Heart left ventricle (tissue), 16 donors: ENCODE measurements around the gene RASD2. TPM values are rescaled to one million over a fixed set of nuclear protein-coding genes. Genes with fewer than 3 reads are reported as not detected.

Source experiments
- ATAC-seq, 4 donors: fragments of 200-7000 bp; cut with Tn5 transposase; one replicate each; pipeline ENCODE4 v1.9.1; 2020 to 2022; ENCODE audit warnings: moderate library complexity in 4 of 4, mild to moderate bottlenecking in 3 of 4, moderate number of reproducible peaks in 1 of 4
- DNase-seq, 5 donors: peaks; one replicate each; pipeline ENCODE4 v3.0.0-alpha.2; 2020
- H3K27ac ChIP-seq, 12 donors: fragments of 200-600 bp; sonication (generic) in 4 of 12; one replicate each; pipeline versions ENCODE4 v1.5.0 to v1.8.0; 2016 to 2022; ENCODE audit warnings: mild to moderate bottlenecking in 2 of 12
- H3K27me3 ChIP-seq, 9 donors: fragments of 200-600 bp; sonication (generic) in 2 of 9; one replicate each; pipeline versions ENCODE4 v1.5.1 to v1.8.0; 2016 to 2022; ENCODE audit warnings: mild to moderate bottlenecking in 3 of 9
- H3K36me3 ChIP-seq, 9 donors: fragments of 200-600 bp; sonication (generic) in 2 of 9; one replicate each; pipeline versions ENCODE4 v1.5.0 to v1.8.0; 2018 to 2022; ENCODE audit warnings: mild to moderate bottlenecking in 2 of 9
- H3K4me1 ChIP-seq, 12 donors: fragments of 200-600 bp; sonication (generic) in 4 of 12; one replicate each; pipeline versions ENCODE4 v1.5.0 to v1.8.0; 2016 to 2022; ENCODE audit warnings: mild to moderate bottlenecking in 3 of 12
- H3K4me3 ChIP-seq, 12 donors: fragments of 200-600 bp; sonication (generic) in 4 of 12; one replicate each; pipeline versions ENCODE4 v1.5.0 to v1.8.0; 2017 to 2022; ENCODE audit warnings: mild to moderate bottlenecking in 9 of 12, moderate library complexity in 4 of 12
- H3K9me3 ChIP-seq, 12 donors: fragments of 200-600 bp; sonication (generic) in 4 of 12; one replicate each; pipeline versions ENCODE4 v1.5.0 to v1.8.0; 2016 to 2022; ENCODE audit warnings: mild to moderate bottlenecking in 1 of 12
- POLR2A ChIP-seq, 2 donors: fragments of 450-650 bp; IDR thresholded peaks; one replicate each; pipeline ENCODE4 v1.6.1; 2017; ENCODE audit warnings: antibody characterized with exemption in 2 of 2, mild to moderate bottlenecking in 2 of 2, moderate library complexity in 2 of 2
- WGBS, 4 donors: extraction: QIAGEN DNeasy Blood & Tissue Kit in 2 of 4; methylation state at CpG; one replicate each; pipeline versions ENCODE4 v1.1.5 to v1.1.7; 2013 to 2018; 5-methylcytosine and 5-hydroxymethylcytosine counted together
- intact Hi-C, 10 donors: fragments of 100-400 bp; cut with DNase I; formaldehyde crosslinking; loops; one replicate each; pipeline versions ENCODE4 v1.11.1 to v1.14.2; 2022
- polyA plus RNA-seq, 2 donors: library from polyadenylated mRNA; stranded (reverse); fragments of 200-250 nt; gene quantifications; one replicate each; pipeline ENCODE4 v1.2.3, GENCODE V29; 2013
- total RNA-seq, 9 donors: library from RNA; depleted of rRNA in 2 of 9; stranded (reverse); fragments of >200 nt in 2 of 9; fragmentation: NEBNext Ultra II Directional in 3 of 9; extraction: Animal tissue kit (Norgen Biotek cat#: 25700) in 3 of 9; gene quantifications; one replicate each; pipeline versions ENCODE4 v1.1.0 to v1.2.4, GENCODE V29; 2016 to 2023
- TF ChIP-seq, protein P1 (sequence below), 12 donors: fragments of 200-600 bp; sonication (generic) in 4 of 12; IDR thresholded peaks; one replicate each; pipeline versions ENCODE4 v1.5.0 to v1.8.0; 2018 to 2022; ENCODE audit warnings: antibody characterized with exemption in 12 of 12, mild to moderate bottlenecking in 5 of 12
- donor health status: ischemic (EF 13 %, LVEDD 7.1; RV severe dilation, severe dysfunction).
- donor health status: healthy with polysubstance abuse.
- donor health status: DM: no; HTN: yes; CAD: no.
- donor health status: DM: no; HTN: no; CAD: no.
- donor health status: ischemic (EF 25% LVEDD 6.9; RV normal size, moderate dysfunction).
- donor health status: ischemic (EF 25% LVEDD 5.7; RV mildly dilated, moderate dysfunction).
- donor health status: healthy.
- donor health status: DM: yes; HTN: yes; CAD: no.
- donor health status: ischemic (EF 35%, LVEDD 5.7; RV mildly dilated, moderate dysfunction).
- donor health status: nonischemic (EF 11% LVEDD 7.7; RV severe dilation, severe dysfunction).
- donor health status: DM: yes; HTN: yes; CAD: no.
- donor health status: PGD.
- donor health status: ischemic (EF 29% LVEDD 5.4; RV normal size, mild dysfunction).
- donor health status: nonischemic (EF 23%, LVEDD 6.1; RV moderate dilation, normal function).

The RASD2 gene
- total and polyA plus RNA-seq, 11 donors = 1.4 to 10.5 (median 5.0) TPM

DNA sequence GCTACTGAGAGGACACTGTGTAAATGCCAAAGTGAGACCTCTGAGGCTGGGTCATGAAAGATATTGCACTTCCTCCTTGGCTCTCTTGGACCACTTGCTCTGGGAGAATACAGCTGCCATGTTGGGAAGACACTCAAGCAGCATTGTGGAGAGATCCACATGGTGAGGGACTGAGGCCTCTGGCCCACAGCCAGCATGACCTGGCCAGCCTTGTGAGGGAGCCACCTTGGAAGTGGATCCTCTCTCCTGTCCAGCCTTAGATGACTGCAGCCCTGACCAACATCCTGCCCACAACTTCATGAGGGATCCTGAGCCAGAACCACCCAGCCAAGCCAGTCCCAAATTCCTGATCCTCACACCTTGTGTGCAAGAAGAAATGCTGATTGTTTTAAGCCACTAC lies 46.1 kb downstream of the RASD2 start:
- ATAC-seq (no peak), DNase-seq (peak in 1 of 5 donors; percentile 11)
- H3K27me3 ChIP-seq = no peaks in the 10 kb centered on the region
- intact Hi-C loops = loop anchor here in 4 of 10 donors (1.0 to 5.0 kb wide), 4 partner anchors 31 to 234 kb away; partner anchors contain the start of gene MB (in 1 of the 4)
- peaks cover 0 to 61% (median 26%) of the 10 kb centered on the region in 12 donors for H3K4me1 ChIP-seq
- no peak overlapping the region for H3K4me3 ChIP-seq
- TF ChIP-seq, protein P1, sequence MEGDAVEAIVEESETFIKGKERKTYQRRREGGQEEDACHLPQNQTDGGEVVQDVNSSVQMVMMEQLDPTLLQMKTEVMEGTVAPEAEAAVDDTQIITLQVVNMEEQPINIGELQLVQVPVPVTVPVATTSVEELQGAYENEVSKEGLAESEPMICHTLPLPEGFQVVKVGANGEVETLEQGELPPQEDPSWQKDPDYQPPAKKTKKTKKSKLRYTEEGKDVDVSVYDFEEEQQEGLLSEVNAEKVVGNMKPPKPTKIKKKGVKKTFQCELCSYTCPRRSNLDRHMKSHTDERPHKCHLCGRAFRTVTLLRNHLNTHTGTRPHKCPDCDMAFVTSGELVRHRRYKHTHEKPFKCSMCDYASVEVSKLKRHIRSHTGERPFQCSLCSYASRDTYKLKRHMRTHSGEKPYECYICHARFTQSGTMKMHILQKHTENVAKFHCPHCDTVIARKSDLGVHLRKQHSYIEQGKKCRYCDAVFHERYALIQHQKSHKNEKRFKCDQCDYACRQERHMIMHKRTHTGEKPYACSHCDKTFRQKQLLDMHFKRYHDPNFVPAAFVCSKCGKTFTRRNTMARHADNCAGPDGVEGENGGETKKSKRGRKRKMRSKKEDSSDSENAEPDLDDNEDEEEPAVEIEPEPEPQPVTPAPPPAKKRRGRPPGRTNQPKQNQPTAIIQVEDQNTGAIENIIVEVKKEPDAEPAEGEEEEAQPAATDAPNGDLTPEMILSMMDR (IDR thresholded peaks at IDR 0.05) = no peak
- TF ChIP-seq POLR2A (IDR thresholded peaks at IDR 0.05) = no peak
- H3K36me3 ChIP-seq = no peaks in the 10 kb centered on the region
- peak overlapping the region in 4 of 12 donors; percentile 29 to 89 (median 66) for H3K27ac ChIP-seq
- H3K9me3 ChIP-seq = peaks cover 0 to 5% (median 0%) of the 10 kb centered on the region in 12 donors

- H3K4me3 ChIP-seq = no peak overlapping the region
- peaks cover 0 to 5% (median 0%) of the 10 kb centered on the region in 12 donors for H3K9me3 ChIP-seq
- DNase-seq = peak; percentile 90 to 97 (median 91)
- no peaks in the 10 kb centered on the region for H3K27me3 ChIP-seq
- TF ChIP-seq, protein P1 (IDR thresholded peaks at IDR 0.05) = no peak
- TF ChIP-seq POLR2A (IDR thresholded peaks at IDR 0.05) = no peak
- 23 to 51% (median 27%) methylated on average over 3 to 6 of the region's 6 CpGs for WGBS, 4 donors
- intact Hi-C loops = loop anchor here in 4 of 10 donors (1.0 to 5.0 kb wide), 4 partner anchors 30 to 235 kb away; partner anchors contain the start of gene MB (in 1 of the 4)
- ATAC-seq = peak; percentile 84 to 92 (median 88)
- peaks cover 0 to 67% (median 28%) of the 10 kb centered on the region in 12 donors for H3K4me1 ChIP-seq
- H3K36me3 ChIP-seq = no peaks in the 10 kb centered on the region
- H3K27ac ChIP-seq = peak overlapping the region; percentile 62 to 92 (median 84)
Observed at GRCh38 chr22:35587447-35587870, 46.8 kb downstream of the RASD2 start.

GRCh38 chr22:35587896-35588295 lies 47.3 kb downstream of the RASD2 start:
- H3K4me3 ChIP-seq = no peak overlapping the region
- DNase-seq = no peak
- 37 to 61% (median 42%) methylated on average over 4 to 5 of the region's 5 CpGs for WGBS, 4 donors
- no peak for TF ChIP-seq POLR2A (IDR thresholded peaks at IDR 0.05)
- TF ChIP-seq, protein P1 (IDR thresholded peaks at IDR 0.05) = no peak
- peaks cover 0 to 69% (median 28%) of the 10 kb centered on the region in 12 donors for H3K4me1 ChIP-seq
- peak in 1 of 4 donors; percentile 49 for ATAC-seq
- H3K36me3 ChIP-seq = no peaks in the 10 kb centered on the region
- no peaks in the 10 kb centered on the region for H3K27me3 ChIP-seq
- H3K27ac ChIP-seq = peak overlapping the region; percentile 62 to 92 (median 84)
- intact Hi-C loops = loop anchor here in 5 of 10 donors (1.0 to 5.0 kb wide), 5 partner anchors 29 to 236 kb away; partner anchors contain the start of gene MB (in 3 of the 5)
- peaks cover 0 to 5% (median 0%) of the 10 kb centered on the region in 12 donors for H3K9me3 ChIP-seq

DNA sequence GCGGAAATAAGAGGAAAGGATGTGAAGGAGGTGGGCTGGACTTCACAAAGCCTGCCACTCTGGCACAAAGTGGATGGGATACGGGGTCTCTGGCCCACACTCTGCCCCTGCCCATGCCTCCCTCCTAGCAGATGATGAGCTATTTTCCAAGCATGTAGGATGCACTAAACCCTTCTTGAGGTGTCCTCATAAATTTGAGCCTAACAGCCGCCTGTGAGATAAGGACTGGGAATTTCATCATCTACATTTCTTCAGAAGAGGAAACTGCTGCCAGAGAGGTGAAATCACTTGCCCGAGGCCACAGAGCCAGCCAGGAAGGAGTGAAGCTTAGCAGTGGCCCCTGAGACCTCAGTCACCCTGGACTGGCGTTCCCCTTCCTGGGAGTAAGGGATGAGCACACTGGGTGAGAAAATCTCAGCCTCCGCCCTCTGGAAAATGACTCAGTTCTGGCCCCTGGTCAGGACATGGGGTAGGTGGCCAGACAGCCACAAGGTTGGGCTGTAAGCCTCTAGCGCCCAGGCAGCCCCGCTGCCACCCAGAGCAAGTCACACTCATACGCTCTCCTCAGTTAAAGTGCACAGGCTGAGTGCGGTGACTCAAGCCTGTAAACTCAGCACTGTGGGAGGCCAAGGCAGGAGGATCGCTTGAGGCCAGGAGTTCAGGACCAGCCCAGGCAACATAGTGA lies 48.6 kb downstream of the RASD2 start:
- Histone ChIP-seq H3K27me3 (no peaks in the 10 kb centered on the region), H3K27ac (peak overlapping the region in 11 of 12 donors; percentile 68 to 92 (median 84)), H3K9me3 (peaks cover 0 to 5% (median 0%) of the 10 kb centered on the region in 12 donors), H3K4me3 (no peak overlapping the region), H3K4me1 (peaks cover 0 to 71% (median 34%) of the 10 kb centered on the region in 12 donors), H3K36me3 (no peaks in the 10 kb centered on the region)
- peak in 2 of 4 donors; percentile 6 to 8 for ATAC-seq
- TF ChIP-seq, protein P1 (IDR thresholded peaks at IDR 0.05) = no peak
- no peak for TF ChIP-seq POLR2A (IDR thresholded peaks at IDR 0.05)
- DNase-seq = peak in 2 of 5 donors; percentile 56 to 71
- intact Hi-C loops = loop anchor here in 4 of 10 donors (2.0 to 5.0 kb wide), 3 partner anchors 28 to 237 kb away; partner anchors contain the start of gene MB (in 2 of the 4)
- 69 to 76% (median 71%) methylated on average over 9 to 11 of the region's 11 CpGs for WGBS, 4 donors
